GM21576 (cell line): ENCODE results near the gene LRRN4.
A peak's percentile ranks its signal among the peaks of the same experiment; 100 is the strongest.
"Not testable (repeated sequence)": the region's sequence is repeated elsewhere in the genome, so short reads cannot be mapped to it uniquely, and the experiment has no call there.

ENCODE experiments used
- ATAC-seq: cut with Tn5 transposase; IDR thresholded peaks from one replicate; pipeline ENCODE4 v1.9.1; 2021; ENCODE audit warnings: mild to moderate bottlenecking, moderate library complexity; ENCODE audit not compliant: unreplicated experiment

Gene LRRN4

DNA sequence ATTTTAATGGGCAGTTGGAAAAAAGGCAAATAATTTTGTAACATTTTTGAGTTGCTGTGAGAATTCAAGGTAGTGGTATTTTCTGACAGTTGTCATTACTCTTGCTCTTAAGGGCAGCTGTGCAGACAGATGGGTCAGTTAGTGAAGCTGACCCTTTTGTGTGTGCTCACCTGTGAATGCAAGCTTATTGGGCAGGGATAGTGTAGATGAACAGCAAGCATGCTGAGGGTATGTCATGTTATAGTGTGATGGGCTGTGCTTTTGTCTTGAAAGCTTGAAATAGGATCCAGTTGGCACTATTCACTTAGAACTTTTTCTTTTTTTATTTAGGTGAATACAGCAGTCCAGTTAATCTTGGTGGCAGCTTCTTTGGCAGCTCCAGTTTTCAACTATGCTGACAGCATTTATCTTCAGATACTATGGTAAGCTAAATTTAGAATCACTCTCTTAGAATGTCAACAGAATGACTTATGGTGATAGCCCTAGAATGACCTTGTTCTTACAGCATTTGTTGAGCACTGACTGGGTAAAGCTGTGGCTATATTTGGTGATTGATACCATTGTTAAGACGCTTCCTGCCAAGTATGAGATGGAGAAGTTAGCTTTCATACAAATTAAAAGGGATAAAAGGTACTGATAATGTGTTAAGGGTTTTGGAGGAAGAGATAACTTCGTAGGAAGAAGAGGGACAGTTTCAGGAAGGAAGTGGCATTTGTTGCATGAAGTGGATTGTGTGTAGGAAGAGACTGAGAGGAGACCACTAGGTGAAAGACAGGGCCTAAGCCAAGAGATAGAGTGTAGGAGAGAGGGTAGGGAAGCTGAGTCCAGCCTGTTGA, 19.5 kb downstream of the LRRN4 start:
- ATAC-seq = no peak

DNA sequence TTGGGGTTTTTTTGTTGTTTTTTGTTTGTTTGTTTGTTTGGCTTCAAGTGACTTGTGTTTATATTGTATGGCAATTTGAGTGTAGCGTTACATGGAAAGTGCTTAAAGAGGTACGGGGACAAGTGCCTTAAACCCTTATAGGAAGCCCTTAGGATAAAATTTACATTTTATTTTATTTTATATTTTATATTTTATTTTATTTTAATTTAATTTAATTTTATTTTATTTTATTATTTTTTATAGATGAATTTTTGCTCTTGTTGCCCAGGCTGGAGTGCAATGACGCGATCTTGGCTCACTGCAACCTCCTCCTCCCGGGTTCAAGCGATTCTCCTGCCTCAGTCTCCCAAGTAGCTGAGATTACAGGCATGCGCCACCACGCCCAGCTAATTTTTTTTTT, 21.0 kb downstream of the LRRN4 start:
- not testable (repeated sequence) for ATAC-seq

DNA sequence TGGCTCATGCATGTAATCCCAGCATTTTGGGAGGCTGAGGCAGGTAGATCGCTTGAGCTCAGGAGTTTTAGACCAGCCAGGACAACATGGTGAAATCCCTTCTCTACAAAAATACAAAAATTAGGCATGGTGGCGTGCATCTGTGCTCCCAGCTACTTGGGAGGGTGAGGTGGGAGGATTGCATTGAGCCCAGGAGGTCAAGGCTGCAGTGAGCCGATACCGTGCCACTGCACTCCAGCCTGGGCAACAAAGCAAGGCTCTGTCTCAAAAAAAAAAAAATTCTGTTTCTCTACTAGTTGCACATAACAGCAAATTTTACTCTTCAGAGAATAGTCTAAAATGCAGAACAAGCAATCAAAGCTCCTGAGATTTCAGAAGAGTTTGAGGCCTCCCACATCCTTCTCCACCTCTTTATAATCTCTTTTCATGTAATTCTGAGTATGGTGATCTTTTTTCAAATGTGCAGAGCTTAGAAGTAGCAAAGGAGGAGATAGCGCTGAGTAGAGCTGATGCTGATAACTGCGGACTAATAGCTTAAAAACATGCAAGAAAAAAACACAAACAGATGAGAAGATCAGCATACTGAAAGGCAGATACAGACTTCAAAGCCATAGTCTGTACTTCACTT, 23.3 kb downstream of the LRRN4 start:
- no peak for ATAC-seq

DNA sequence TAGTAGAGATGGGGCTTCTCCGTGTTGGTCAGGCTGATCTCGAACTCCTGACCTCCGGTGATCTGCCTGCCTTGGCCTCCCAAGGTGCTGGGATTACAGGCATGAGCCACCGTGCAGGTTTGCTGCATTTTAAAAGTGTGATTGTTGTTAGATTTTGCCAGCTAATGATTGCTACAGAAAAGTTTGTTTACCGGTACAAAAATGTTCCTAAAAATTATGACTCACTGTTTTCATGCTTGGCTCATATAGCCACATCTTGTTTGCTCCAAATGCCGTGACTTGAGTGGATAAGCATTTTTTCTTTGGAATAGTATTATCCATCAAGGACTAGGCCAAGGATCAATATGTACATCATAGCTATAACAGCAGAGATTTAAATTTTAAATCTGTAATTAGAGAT, 24.3 kb downstream of the LRRN4 start:
- ATAC-seq = no peak

DNA sequence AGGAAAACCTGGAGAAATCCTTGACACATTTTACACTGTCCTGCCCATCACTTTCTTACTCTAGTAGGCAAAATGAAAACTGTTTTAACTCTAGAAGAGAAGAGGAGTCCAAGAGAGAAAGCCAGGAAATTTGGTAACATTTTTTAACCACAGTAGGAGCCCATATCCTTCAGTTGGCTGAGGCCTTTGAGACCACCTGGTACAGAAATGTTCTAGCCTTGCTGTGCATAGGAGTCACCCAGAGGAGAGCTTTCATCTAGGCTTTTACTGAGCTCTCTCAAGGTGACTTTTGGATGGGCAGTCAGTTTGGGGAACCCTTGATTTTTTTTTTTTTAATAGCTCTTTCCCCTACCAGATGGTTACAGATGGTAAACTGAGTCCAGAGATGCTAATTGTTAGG, 25.0 kb downstream of the LRRN4 start:
- no peak for ATAC-seq

DNA sequence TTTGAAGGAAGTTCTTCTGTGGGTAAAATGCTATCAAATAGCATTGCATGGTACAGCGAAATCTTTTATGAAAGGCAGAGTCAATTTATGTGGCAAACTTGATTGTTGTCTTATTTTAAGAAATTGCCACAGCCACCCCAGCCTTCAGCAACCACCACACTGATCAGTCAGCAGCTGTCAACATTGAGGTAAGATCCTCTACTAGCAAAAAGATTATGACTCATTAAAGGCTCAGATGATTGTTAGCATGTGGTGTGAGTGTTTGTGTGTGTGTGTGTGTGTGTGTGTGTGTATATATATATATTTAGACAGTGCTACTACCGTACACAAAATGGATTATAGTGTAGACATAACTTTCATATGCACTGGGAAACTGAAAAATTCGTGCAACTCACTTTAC, 27.8 kb downstream of the LRRN4 start:
- no peak for ATAC-seq

DNA sequence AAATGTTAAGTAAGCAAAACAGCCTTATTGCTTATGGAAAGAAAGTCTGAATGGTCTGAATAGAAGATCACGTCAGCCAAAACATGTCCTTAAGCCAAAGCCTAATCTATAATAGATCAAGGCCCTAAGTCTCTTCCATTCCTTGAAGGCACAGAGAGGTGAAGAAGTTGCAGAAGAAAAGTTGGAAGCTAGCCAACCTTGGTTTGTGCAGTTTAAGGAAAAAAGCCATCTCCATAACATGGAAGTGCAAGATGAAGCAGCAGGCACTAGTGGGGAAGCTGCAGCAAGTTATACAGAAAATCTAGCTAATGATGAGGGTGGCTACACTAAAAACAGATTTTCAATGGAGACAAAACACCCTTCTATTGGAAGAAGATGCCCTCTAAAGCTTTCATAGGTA, 29.1 kb downstream of the LRRN4 start:
- no peak for ATAC-seq

DNA sequence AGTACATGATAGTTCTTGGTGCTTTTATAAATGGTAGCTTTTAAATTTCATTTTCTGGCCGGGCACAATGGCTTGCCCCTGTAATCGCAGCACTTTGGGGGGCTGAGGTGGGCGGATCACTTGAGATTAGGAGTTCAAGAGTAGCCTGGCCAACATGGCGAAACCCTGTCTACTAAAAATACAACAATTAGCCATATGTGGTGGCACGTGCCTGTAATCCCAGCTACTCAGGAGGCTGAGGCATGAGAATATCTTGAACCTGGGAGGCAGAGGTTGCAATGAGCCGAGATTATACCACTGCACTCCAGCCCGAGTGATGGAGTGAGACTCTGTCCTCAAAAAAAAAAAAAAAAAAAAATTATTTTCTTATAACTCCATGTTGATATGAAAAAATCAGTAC, 36.0 kb downstream of the LRRN4 start:
- ATAC-seq = no peak

DNA sequence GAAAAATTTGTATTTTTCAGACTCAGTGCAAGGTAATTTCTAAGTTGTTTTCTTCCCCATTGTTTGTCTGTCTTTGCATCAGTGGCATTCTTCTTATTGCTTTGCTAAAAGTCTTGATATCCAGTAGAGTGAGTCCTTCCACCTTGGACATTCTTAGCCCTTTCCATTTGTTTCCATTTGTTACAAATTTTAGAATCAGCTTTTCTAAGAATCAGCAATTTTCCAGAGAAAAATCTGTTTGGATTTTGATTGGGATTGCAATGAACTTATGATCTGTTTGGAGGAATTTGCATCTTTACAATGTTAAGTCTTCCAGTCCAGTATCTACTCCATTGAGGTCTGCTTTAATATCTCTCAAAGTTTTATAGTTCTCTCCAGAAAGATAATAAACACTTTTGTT, 36.4 kb downstream of the LRRN4 start:
- no peak for ATAC-seq

DNA sequence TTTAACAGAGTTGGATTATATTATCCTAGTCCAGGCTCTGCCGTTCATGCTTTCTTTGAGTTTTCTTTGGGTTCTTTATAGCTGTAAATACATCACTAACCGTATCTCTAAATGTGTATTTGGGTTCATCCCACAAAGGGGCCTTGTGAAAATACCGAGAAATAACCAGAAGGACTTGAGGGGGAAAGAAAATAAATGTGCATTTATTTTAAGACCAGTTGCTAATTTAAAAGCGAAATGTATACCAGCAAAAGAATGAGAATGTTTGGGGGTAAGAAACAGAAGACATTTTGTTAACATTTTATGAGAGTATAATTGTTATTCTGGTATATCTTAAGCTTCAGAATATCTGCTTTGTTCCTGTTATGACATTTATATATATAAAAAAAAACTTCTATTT, 38.9 kb downstream of the LRRN4 start:
- no peak for ATAC-seq

DNA sequence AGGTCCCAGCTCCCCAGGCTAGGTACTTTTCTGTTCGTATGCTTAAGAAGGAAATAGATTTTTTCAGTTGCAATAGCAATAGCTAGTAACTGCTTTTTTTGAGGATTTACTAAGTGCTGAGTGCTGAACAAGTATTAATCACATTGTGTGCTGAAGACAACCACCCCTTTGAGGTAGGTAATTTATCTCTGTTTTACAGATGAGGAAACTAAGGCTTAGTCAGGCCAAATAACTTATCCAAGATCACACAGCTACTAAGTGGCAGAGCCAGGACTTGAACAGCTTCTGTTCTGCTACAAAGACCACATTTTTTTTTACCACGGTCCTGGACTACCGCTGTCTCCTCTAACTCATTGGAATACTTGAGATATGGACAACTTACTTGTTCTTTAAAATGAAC, 39.8 kb downstream of the LRRN4 start:
- ATAC-seq = no peak

DNA sequence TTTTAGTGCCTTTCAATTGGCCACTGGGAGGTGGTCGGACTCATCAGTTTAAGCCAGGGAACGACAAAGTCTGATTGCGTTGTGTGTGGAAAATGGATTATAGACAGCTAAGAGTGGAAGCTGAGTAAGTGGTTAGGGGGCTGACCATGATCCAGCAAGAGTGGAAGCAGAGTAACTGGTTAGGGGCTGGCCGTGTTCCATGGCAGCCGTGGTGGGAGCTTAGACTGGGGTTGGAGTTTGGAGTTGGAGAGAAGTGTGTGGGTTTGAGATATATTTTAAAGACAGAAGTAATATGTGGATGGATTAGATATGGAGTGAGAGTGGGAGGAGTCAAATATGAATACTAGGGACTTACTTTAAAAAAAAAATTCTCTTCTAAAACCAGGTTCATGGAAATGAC, 41.7 kb downstream of the LRRN4 start:
- no peak for ATAC-seq

DNA sequence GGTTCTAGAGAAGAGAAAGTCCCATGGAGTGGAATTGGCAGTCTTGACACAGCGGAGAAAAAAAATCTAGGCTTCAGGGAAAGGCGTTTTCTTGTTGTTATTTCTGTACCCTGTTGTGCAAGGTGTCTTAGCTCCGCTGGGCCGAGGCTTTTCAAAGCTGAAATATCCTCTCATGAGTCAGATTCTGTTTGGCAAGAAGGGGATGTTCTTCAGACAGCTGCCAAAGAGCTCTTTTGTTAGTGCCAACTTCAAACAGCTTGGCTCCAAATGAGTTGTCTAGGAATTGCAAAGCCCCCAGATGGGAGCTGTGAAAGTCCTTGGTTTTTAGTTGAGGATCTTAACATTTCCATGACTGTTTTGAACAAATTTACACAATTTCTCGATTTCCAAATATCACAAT, 45.6 kb downstream of the LRRN4 start:
- no peak for ATAC-seq

DNA sequence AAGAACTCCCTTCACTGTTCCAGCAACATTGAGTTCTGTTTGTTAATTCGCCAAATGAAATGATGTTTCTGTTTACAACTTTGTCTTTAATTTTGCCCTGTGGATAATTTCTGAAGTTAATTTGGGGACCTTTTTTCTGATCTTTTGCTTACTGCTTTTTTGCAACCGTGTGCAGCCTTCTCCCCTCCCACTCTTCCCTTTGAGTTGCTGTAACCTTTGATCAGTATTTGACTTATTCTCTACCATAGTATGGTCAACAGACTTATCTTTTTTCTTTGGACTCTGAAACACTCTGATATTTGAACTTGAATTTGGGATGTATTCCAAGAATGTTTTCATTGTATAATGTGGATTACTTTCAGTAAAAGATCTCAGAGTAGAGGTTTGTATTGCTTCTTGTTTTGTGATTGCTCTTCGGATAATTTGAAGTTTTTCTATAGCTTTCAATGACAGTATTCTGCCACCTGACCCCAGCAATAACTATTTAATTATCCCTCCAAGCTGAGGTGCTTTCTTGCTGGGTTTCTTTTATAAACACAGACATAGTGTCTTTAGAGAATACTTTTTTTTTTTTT, 46.2 kb downstream of the LRRN4 start:
- ATAC-seq = no peak

DNA sequence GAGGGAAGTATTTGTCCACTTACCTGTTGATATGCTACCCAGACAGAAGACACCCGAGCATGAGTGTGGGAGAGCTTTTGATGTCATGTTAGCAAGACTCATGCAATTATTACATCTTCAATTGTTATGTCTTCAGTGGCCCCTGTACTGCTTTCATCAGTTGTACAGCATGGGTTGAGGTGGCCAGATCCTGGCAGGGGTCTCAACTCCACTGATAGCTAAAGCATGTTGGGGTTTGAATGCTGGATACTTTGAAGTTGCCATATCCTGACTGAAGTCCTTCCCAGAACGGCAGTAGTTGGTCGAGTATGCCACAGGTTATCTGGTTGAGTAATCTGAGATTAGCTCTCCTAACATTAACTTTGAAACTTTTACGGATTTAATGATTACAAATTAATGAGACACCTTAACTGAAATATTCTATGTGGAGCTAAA, 46.7 kb downstream of the LRRN4 start:
- no peak for ATAC-seq

DNA sequence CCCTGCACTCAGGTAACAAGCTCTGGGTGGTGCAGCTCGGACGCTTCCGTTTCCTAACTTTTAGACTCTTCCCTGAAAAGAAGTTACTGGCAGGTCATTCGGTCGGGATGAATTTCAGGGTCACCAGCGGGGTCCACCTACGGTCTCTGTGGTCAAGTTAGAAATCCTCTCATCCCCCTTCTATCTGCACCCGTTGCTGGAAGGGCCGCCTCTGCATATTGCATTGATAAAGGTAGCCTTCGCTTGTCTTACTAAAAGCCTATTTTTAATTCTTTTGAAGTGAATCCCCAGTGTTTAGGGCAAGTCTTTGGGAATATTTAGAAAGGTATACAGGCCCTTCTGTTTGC, 47.3 kb downstream of the LRRN4 start:
- ATAC-seq = no peak

DNA sequence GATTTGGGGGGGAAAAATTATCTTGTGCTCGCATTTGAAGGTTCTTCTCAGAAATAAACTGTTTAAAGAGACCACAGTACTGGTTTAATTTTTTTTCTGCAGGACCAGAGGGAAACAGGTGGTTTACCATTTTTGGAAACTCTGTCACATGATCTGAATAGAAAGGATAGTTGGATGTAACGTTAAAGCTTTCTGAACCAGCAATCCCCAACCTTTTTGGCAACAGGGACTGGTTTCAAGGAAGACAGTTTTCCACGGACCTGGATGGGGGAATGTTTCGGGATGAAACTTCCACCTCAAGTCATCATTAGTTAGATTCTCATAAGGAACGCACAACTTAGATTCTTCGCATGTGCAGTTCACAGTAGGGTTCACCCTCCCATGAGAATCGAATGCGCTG, 53.0 kb downstream of the LRRN4 start:
- no peak for ATAC-seq

DNA sequence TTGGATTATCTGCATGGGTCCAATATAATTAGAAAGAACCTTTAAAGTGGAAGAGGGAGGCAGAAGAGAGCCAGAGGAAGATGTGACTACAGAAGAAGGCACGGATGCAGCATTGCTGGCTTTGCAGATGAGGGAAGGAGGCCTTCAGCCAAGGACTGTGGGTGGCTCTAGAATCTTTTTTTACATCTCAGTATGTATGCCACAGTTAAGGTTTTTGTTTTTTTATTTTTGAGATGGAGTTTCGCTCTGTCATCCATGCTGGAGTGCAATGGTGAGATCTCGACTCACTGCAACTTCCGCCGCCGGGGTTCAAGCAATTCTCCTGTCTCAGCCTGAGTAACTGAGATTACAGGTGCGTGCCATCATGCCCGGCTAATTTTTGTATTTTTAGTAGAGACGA, 54.1 kb downstream of the LRRN4 start:
- no peak for ATAC-seq

DNA sequence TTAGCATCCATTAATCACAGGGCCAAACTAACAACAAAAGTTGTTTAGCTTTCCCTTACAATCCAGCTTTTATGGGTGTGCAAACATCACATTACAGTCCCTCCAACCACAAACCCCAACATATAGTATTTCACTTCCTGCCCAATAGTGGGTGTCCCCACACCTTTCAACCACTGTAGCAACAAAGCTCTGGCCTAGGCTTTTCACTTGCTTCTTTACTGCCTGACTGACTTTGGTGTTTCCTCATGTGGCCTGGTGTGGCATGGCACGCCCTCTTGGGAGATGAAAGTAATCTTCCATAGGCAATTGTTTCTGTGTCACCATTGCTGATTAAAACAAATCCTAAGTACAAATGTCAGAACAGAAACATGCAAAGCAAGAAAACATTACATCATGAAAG, 57.1 kb downstream of the LRRN4 start:
- peak; percentile 91 for ATAC-seq

DNA sequence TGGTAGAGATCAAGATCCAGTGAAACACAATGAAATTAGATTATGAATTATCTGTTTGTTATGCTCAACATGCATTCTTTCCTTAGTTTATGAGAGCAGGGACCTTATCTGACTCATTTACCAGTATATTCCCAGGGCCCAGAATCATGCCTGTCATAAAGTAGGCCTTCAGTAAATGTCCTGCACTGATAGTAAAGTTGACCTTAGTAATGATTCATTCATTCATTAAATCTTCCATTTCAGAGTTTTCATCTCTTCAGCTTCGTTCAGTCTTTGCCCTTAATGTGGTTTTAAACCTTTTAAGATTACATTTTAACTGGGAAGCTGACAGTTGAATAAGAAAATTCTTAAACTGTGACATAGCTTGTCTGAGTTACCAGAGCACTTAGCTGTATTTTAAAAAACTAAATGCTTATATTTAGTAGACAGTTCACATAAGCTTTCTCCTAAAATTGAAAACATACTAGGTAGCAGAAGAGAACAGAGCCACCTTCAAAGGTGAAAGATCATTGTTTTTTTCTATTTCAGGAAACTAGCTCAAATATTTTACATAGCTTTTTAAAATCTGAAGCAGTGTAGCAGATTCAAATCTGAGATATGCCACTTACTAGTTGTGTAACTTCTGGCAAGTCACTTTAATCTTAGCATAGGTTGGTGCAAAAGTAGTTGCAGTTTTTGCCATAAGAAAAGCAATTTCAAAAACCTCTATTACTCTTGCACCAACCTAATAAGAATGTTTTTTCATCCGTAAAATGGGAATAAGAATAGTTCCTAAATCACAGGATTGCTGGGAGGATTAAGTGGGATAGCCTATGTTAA, 62.0 kb downstream of the LRRN4 start:
- no peak for ATAC-seq

DNA sequence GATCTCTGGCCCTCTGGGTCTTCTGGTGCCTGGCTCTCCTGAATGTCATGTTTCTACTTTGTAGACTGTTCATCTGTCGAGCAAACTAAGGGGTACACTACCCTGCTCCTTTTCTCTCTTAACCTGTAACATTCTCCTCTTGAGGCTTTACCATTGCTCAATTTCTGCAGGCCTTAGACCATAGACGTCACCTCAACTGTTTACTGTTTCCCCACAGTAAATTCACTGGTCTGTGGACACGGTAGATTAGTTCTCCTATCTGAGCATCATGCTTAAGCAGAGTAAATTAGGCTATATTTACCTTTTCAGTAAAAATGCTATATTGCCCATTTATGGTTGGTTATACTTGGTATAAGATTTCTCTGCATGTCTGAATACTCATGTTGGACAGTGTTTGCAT, 62.9 kb downstream of the LRRN4 start:
- ATAC-seq = no peak
